Renal cortical epithelial cell (primary cell): ENCODE data around the gene SLC25A3. TPM values are rescaled to one million over a fixed set of nuclear protein-coding genes. Genes with fewer than 3 reads are reported as not detected.
"Not testable (repeated sequence)": the region's sequence is repeated elsewhere in the genome, so short reads cannot be mapped to it uniquely, and the experiment has no call there.

Source experiments
- DNase-seq: peaks from one replicate; pipeline ENCODE4 v3.0.0-alpha.2; 2011; ENCODE audit warnings: low read depth
- total RNA-seq: library from RNA; depleted of rRNA; stranded (reverse); fragments of >200 nt; gene quantifications from 2 replicates; pipeline ENCODE4 v1.2.3, GENCODE V29; 2014

Gene SLC25A3
- total RNA-seq, 1 donor from 2014 or later = 746 TPM

DNA sequence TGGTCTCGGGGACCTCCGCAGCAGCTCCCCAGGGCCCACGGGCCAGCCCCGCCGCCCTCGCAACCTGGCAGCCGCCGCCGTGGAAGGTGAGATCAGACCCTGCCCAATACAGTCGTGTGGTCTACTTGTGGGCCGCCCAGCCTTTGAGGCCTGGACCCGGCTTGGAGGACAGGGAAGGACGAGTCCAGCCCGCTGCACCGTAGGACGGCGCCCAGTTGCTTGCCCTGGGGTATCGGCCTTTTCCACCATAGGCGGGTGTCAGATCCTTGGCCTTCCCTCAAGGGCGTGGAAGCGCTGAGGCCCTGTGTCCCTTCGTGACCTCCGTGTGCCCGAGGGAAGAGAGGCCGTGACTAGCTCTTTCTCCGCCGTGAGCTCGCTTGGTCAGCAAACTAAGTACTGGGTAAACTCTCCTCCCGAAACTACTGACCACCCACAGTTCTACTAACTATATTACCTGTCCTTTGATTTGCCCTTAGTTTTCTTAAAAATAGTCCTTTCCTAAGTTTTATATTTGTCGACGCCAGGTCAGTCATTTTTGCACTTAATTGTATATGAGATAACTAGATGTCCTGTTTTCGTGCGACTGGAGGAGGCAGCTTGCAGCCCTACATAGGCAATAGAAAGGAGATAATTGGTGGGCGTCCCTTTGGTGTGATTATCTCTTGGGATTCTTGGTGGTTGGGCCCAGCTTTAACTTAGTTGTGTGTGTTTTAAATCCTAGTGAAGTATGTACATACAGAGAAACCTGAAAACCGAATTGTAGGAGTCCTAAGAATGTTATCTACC, 757 bp downstream of the SLC25A3 start:
- no peak for DNase-seq

DNA sequence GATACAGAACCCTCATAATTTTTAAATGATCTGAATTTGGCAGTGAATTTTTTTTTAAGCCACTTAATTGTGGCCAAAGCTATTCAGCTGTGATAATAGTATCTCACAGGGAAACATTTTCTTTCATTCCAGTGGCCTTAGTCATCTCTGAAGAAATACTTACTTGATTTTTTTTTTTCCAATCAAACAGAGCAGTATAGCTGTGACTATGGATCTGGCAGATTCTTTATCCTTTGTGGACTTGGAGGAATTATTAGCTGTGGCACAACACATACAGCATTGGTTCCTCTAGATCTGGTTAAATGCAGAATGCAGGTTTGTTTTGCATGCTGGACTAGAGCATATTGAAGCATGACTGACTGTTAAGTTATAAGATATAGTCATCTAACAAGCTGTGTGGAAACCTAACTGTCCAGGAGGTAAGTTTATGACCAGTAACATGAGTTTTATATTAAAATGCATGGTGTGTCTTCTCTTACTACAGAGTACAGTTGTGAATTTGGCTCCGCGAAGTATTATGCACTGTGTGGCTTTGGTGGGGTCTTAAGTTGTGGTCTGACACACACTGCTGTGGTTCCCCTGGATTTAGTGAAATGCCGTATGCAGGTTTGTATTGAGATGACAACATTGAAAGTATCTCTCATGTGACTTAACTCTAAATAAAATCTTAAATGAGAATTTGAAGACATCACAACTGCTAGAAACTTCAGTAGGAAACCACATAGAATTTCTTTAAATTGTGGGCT, 1.9 kb downstream of the SLC25A3 start:
- peak; percentile 84 for DNase-seq

DNA sequence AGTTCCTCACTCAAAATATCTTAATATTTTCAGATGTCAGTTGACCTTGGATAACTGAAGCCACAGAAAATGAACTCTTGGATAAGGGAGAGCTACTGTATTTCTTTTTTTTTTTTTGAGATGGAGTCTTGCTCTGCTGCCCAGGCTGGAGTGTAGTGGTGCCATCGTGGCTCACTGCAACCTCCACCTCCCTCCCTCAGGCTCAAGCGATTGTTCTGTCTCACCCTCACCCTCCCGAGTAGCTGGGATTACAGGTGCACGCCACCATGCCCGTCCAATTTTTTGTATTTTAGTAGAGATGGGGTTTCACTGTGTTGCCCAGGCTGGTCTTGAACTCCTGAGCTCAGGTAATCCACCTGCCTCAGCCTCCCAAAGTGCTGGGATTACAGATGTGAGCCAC, 3.8 kb downstream of the SLC25A3 start:
- DNase-seq = not testable (repeated sequence)

DNA sequence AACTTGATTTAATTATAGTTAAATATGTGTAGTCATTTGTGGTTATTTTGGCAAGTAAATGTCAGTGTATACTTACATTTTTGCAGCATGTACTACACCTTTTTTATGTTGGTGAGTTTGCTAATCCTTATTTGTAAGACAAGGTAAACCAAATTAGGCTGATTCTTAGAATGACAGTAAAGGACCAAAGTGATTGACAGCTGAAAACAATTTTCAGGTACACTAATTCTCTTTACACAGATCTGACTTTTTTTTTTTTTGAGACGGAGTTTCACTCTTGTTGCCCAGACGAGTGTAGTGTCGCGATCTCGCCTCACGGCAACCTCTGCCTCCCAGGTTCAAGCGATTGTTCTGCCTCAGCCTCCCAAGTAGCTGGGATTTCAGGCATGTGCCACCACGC, 8.4 kb downstream of the SLC25A3 start:
- DNase-seq = no peak

DNA sequence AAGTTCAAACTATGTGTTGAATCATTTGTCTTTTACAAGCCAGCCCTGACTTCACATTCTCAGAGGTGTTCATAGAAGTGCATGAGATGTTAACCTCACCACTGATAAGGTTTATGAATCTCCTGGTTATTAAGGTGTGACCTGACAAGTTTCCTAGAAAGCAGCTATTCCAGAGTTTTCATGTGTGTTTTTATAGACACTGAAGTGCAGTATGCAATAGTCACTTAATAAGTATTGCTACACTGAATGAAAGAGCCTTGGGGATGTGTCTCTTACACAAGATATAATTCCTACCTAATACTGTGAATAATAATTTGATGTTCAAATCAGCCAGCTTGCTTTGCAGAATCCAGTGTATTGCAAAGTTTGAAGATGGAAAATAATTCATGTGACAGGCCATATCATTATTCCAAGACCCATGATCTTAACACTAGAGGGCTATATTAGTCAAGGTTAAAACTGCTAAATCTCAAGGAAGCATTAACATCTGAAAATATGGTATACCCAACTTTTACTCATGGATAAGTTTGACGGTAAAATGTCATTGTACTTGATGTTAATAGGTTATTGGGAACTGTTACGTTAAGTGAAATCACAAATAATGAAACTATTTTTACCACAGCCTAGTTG, 13.0 kb downstream of the SLC25A3 start:
- no peak for DNase-seq

DNA sequence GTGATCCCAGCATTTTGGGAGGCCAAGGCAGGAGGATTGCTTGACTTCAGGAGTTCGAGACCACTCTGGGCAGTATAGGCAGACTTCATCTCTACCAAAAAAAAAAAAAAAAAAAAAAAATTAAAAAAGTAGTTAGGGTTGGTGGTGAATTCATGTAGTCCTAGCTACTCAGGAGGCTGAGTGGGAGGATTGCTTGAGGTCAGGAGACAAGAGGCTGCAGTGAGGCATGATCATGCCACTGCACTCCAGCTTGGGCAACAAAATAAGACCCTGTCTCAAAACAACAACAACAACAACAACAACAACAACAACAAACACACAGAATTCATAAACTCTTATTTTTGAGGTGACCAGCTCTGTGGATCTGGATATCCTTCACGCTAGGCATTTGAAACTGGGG, 17.1 kb downstream of the SLC25A3 start:
- no peak for DNase-seq

DNA sequence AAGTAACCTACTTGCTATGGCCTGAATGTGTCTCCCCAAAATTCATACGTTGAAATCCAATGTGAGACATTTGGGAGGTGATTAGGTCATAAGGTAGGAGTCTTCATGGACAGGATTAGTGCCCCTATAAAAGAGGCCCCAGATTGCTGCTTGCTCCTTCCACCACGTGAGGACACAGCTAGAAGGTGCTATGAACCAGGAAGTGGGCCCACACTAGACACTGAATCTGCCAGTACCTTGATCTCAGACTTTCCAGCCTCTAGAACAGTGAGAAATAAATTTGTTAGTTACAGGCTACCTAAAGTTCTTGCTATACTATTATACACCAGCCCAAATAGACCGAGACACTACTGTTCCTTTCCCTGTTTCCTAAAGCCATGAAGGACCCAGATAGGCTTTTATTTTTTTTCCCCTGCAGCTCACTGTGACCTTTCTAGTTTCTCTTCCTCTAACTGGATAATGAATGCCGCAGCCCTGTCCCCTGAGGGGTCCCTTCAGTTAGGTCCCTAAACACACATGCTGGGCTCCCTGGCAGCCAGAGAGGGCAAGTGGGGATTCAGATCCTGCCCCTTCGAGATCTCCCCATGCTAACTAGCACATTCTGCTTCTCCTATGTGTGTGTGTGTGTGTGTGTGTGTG, 19.3 kb downstream of the SLC25A3 start:
- DNase-seq = no peak

DNA sequence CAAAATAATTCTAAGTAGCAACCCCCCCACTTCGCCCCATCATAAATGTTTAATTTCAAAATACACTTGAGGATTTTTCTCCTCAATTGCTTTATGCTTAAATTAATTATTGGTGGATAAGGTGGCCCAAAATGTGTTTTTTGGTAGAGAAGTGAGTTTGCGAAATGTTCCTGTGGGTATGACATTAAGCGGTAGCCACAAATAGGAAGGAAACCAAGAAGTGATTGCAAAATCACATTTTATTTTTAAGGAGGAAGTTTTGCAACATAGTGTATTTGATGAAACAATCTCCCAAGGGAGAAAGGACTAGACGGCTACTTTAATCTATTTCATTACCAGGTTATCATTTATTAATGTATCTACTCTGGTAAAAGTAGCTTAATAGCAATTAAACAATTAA, 25.5 kb downstream of the SLC25A3 start:
- peak; percentile 63 for DNase-seq

DNA sequence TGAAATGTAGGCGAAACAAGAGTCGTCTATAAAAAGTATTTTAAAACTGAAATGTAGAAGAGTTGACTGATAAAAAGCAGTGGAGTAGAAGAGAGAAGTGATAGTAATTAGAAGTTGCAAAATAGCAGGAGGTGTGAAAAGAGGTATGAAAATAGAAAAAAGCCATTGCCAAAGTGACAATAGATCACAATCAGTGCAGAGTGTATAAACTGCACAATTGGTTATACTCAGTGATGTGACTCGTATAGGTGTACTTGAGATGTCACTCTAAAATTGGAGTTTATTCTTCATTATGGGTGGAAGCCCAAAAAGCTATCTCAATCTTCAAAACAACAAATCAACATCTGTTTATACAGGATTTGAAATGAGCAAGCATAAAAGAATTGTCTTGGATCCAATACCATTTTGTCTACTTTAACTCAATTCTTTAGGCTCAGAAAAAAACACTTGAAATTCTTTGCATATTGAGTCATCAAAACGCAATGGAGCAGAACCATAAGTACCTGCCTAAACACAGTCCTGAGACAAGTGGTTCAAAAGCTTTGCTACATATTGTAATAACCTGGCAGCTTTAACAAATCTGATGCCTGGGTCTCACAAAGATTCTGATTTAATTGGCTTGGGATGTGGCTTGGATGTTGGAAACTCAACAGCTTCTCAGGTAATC, 42.3 kb downstream of the SLC25A3 start:
- peak; percentile 98 for DNase-seq

DNA sequence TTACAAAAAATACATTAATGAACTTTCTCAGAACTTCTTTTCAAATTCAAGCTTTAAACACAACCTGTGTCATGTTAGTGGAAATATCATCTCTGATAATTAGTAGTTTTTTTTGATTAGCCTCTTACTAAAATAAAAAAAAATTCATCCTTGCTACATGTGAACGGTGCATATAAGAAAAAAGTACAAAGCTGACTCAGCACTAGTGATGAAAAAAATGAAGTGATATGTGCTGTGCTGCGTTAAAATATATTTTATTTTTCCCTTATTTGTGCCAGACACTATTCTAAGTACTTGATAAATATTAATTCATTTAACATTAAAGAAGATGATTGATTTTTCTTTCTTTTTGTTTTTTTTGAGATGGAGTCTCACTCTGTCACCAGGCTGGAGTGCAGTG, 43.6 kb downstream of the SLC25A3 start:
- DNase-seq = no peak

DNA sequence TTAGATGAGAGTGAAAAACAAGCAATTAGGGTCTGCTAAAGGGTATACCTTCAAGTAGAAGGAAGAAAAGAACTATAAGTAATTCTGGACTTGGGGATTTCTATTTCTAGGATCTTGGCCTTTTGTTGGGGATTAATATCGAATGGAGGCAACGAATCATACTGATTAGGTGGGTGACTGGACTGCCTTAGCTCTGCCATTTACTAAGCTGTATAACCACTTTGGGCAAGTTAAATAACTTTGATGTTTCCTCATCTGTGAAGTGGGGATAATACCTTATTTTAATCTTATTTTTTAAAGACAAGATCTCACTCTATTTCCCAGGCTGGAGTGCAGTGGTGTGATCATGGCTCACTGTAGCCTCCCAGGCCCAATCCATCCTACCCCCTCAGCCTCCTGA, 44.5 kb downstream of the SLC25A3 start:
- DNase-seq = no peak

DNA sequence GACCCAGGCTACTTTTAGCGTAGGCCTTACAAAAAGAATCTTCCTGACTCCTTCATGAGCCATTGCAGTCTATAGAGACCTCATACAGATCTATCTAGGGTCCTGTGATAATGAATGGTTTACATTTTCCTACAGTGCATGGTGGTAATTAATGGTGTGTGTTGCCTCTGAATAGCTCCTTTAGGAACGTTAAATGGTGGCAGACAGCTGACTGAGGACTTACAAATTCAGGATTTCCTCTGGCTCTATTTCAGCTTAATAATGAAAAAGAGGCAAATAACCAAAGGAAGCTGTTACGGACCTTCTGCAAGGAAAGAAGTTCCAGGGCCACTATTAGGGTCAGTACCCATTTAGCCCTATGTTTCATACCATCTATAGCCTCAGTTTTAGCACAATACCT, 46.0 kb downstream of the SLC25A3 start:
- no peak for DNase-seq

DNA sequence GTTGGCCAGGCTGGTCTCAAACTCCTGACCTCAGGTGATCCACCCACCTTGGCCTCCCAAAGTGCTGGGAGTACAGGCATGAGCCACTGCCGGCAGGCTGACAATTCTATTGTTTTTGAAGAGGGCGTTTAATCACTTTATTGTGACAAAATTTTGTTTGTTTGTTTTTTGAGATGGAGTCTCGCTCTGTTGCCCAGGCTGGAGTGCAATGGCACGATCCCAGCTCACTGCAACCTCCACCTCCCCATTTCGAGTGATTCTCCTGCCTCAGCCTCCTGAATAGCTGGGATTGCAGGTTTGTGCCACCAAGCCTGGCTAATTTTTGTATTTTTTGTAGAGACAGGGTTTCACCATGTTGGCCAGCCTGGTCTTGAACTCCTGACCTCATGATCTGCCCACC, 49.3 kb downstream of the SLC25A3 start:
- DNase-seq = not testable (repeated sequence)

DNA sequence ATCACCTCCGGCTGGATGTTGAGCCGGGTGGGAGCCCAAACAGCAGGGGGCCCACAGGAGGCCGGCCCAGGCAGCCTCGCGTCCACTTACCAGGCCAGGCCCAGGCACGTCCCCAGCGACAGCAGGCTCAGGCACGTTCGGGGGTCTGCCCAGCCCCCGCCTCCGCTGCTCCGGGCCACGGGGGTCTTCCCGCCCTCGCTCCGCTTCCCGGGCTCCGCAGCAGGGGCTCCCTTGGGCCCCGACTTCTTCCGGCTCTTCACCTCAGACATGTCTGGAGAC, 50.9 kb downstream of the SLC25A3 start:
- no peak for DNase-seq

DNA sequence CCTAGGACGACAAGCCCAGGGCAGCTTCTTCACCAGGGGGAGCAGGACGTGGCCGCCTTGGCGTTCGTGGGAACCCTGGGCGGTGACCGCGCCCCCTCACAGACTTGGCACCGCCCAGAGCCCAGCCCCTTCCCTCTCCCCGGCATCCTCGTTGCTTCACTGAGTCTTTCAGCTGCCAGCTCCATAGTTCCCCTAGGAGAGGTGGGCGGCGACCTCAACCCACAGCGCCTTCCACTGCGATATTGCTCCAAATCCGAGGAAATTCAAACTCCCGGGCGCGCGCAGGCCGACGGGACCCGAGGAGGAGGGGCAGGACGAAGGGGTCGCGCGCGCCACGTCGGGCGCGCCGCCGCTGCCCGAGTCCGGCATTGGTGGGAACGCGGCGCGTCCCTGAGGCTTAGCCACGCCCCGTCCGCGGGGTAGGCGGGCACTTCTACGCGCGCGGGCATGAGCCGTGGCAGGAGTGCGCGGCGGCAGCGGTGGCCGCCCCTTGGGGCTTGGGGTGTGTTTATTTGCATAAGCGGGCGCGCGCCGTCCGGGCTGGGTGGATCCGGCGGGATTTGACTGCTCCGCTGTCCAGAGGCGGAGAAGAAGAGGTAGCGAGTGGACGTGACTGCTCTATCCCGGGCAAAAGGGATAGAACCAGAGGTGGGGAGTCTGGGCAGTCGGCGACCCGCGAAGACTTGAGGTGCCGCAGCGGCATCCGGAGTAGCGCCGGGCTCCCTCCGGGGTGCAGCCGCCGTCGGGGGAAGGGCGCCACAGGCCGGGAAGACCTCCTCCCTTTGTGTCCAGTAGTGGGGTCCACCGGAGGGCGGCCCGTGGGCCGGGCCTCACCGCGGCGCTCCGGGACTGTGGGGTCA, 51.5 kb downstream of the SLC25A3 start, which contains the start of the genes APAF1 and IKBIP:
Gene APAF1 (plus strand): TSS at position 579 of the 860 bp plus-strand sequence. CDS start 3,070 bp downstream, outside the sequence.
Gene IKBIP (minus strand): TSS at position 77 of the 860 bp plus-strand sequence. CDS start 87 bp downstream, outside the sequence.
- DNase-seq = peak; percentile 80

DNA sequence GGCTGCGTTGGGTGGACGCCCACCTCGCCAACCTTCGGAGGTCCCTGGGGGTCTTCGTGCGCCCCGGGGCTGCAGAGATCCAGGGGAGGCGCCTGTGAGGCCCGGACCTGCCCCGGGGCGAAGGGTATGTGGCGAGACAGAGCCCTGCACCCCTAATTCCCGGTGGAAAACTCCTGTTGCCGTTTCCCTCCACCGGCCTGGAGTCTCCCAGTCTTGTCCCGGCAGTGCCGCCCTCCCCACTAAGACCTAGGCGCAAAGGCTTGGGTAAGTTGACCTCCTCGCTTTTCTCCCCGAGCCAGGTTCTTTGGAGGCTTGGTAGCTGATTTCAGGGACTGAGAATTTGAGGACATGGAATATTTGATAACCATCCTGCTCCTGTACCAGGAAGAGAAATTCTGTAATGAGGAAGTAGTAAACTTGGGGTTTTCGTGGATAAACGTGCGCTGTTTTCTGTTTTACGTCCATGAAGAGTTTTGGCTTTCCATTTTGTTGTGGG, 52.1 kb downstream of the SLC25A3 start:
- DNase-seq = no peak

DNA sequence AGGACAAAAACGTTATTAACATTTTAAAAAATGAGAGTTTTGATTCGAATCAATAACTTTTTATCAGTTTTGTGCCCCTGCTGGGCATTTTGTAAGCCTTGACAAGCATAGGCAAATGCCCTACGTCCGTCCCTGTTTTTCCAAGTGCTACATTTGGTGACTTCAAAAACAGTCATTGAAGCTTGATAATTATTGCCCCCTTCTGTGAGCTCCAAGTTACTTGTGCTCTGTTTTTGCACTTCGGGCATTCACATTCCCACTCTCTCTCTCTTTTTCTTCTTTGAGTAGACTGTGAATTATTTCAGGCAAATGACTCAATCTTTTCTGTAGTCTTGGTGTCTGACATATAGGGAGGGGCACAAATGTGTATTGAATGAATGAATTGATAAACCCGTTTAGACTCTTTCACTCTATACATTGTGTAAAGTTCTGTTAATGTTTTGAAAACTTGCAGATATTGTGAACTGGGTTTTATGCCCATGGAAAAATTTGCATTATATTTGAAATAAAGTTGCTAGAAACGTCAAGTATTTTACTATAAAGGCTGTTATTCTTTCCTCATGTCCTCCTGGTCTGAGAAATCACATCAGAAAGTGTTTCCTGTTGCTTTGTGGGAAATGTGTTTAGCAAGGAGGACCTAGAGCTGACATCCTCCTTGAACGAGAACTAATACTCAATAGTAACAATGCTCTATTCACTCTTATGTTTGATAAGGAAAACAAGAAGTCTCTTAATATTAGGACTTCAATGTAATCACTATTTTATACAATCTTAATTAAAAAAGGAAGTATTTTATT, 53.0 kb downstream of the SLC25A3 start:
- peak; percentile 54 for DNase-seq

DNA sequence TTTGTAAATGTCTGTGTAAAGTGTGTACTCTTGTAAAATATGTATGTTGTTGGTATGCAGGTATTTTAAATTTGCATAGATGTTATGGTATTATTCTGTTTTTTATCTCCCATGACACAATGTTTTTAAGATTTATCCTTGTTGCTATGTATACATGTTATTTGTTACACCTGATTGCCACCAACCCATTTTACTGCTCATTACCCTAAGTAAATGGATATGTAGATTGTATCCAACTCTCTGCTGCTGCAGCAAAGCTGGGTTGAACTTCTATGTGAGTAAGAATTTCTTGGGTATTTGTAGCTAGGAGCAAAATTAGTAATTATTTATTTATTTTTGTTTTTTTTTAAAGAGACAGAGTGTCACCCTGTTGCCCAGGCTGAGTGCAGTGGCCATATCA, 57.8 kb downstream of the SLC25A3 start:
- DNase-seq = no peak

DNA sequence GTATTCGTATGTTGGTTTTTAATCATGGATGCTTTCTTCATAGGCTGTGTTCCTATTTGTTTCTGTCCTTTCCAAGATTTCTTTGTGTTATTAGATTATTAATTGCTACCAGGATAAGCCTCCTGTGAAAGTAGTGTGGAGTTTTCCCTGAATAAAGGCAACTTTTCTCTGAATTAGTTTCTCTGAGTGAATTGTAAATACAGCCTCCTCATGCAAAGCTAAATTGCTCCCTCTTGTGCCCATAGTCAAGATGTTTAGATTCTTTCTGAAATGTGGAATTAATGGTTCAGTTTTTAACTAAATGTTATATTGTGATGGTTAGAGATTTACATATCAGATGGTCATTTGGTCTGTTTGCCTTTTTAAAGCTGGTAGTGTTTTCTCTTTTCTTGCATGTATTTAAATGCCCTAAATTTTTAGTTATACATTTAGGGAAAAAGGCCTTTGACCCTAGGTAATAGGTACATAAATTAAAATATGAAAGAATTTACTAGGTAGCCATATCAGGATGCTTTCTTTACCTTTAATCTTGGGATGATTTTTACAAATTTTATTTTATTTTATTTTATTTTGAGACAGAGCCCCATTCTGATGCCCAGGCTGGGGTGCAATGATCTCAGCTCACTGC, 60.5 kb downstream of the SLC25A3 start:
- DNase-seq = peak; percentile 75
